ENCODE measurements around the gene NSMF.

NSMF gene

GRCh38 chr9:137461663-137462395 is 2.7 kb upstream of the NSMF start:
- peak; percentile 87 to 89 for DNase-seq
- TF ChIP-seq POLR2A (IDR thresholded peaks at IDR 0.05; ENCODE audit: low read length) (no peak), GATA1 (IDR thresholded peaks at IDR 0.05; ENCODE audit: low read depth, low read length) (no peak)

GRCh38 chr9:137461316-137461662 is 2.2 kb upstream of the NSMF start:
- DNase-seq: no peak
- TF ChIP-seq POLR2A (IDR thresholded peaks at IDR 0.05; ENCODE audit: low read length): no peak

- TF ChIP-seq GATA1 (IDR thresholded peaks at IDR 0.05; ENCODE audit: low read depth, low read length) (no peak), POLR2A (IDR thresholded peaks at IDR 0.05; ENCODE audit: low read length) (no peak)
- no peak for DNase-seq
These were observed 1.5 kb upstream of the NSMF start for GRCh38 chr9:137460363-137461315.

- TF ChIP-seq GATA1 (IDR thresholded peaks at IDR 0.05; ENCODE audit: low read depth, low read length): no peak
- TF ChIP-seq POLR2A (IDR thresholded peaks at IDR 0.05; ENCODE audit: low read length): no peak
- DNase-seq: peak; percentile 49 to 56
These were observed 648 bp upstream of the NSMF start for GRCh38 chr9:137459601-137460362.

- no peak for TF ChIP-seq GATA1 (IDR thresholded peaks at IDR 0.05; ENCODE audit: low read depth, low read length)
- TF ChIP-seq POLR2A (IDR thresholded peaks at IDR 0.05; ENCODE audit: low read length): no peak
- DNase-seq: peak; percentile 67 to 82
These were observed 661 bp downstream of the NSMF start for GRCh38 chr9:137458194-137459151.

- no peak for TF ChIP-seq POLR2A (IDR thresholded peaks at IDR 0.05; ENCODE audit: low read length)
- no peak for TF ChIP-seq GATA1 (IDR thresholded peaks at IDR 0.05; ENCODE audit: low read depth, low read length)
- DNase-seq: no peak
These were observed 1.5 kb downstream of the NSMF start for GRCh38 chr9:137457406-137458193.

- DNase-seq: no peak
These were observed 2.2 kb downstream of the NSMF start for GRCh38 chr9:137456864-137457405.

GRCh38 chr9:137456061-137456863 is 2.9 kb downstream of the NSMF start:
- TF ChIP-seq GATA1 (IDR thresholded peaks at IDR 0.05; ENCODE audit: low read depth, low read length) (no peak), POLR2A (IDR thresholded peaks at IDR 0.05; ENCODE audit: low read length) (no peak)
- no peak for DNase-seq

More at GRCh38 chr9:137456864-137457405, 2.2 kb downstream of the NSMF start:
- TF ChIP-seq GATA1 (IDR thresholded peaks at IDR 0.05; ENCODE audit: low read depth, low read length) (no peak), POLR2A (IDR thresholded peaks at IDR 0.05; ENCODE audit: low read length) (no peak)

- peak in 1 of 2 experiments; percentile 37 for DNase-seq
- TF ChIP-seq POLR2A (IDR thresholded peaks at IDR 0.05; ENCODE audit: low read length) (no peak), GATA1 (IDR thresholded peaks at IDR 0.05; ENCODE audit: low read depth, low read length) (no peak)
These were observed 3.7 kb downstream of the NSMF start for GRCh38 chr9:137455359-137455991.

GRCh38 chr9:137454597-137455358 is 4.4 kb downstream of the NSMF start:
- peak in 1 of 2 experiments; percentile 53 for DNase-seq

More at GRCh38 chr9:137454597-137455358, 4.4 kb downstream of the NSMF start:
- TF ChIP-seq POLR2A (IDR thresholded peaks at IDR 0.05; ENCODE audit: low read length) (no peak), GATA1 (IDR thresholded peaks at IDR 0.05; ENCODE audit: low read depth, low read length) (no peak)

Data from erythroblast (primary cell).